ENCODE results near the gene ENPP3. TPM values are rescaled to one million over a fixed set of nuclear protein-coding genes. Genes with fewer than 3 reads are reported as not detected.

The ENPP3 gene
- total RNA-seq, 2 donors from 2014 or later, result not detected

GRCh38 chr6:131728296-131728939 is 91.3 kb downstream of the ENPP3 start:
- no peak for DNase-seq
- no peak overlapping the region for H3K9ac ChIP-seq (ENCODE audit: extremely low read depth, low read length, poor library complexity, severe bottlenecking)
- Mint-ChIP-seq H3K4me3 (no peak overlapping the region), H3K36me3 (ENCODE audit: low read depth) (no peaks in the 10 kb centered on the region), H3K4me1 (peaks cover 6% of the 10 kb centered on the region), H3K27ac (no peak overlapping the region), H3K27me3 (ENCODE audit: insufficient read depth) (no peaks in the 10 kb centered on the region), H3K9me3 (peaks cover 9% of the 10 kb centered on the region)
- no peaks in the 10 kb centered on the region for H3K4me1 ChIP-seq (ENCODE audit: control insufficient read depth, insufficient read depth, low read length)
- no peaks in the 10 kb centered on the region for H3K36me3 ChIP-seq (ENCODE audit: control insufficient read depth, insufficient read depth, low read length)
- no peak overlapping the region for H3K27ac ChIP-seq (ENCODE audit: low read depth, low read length)
- H3K27me3 ChIP-seq (ENCODE audit: control insufficient read depth, insufficient read depth, low read length, poor library complexity, severe bottlenecking), result no peaks in the 10 kb centered on the region
- no peak overlapping the region for H3K4me3 ChIP-seq (ENCODE audit: low read length)
- H3K9me3 ChIP-seq (ENCODE audit: control insufficient read depth, low read length), result no peaks in the 10 kb centered on the region
- TF ChIP-seq, protein P1, sequence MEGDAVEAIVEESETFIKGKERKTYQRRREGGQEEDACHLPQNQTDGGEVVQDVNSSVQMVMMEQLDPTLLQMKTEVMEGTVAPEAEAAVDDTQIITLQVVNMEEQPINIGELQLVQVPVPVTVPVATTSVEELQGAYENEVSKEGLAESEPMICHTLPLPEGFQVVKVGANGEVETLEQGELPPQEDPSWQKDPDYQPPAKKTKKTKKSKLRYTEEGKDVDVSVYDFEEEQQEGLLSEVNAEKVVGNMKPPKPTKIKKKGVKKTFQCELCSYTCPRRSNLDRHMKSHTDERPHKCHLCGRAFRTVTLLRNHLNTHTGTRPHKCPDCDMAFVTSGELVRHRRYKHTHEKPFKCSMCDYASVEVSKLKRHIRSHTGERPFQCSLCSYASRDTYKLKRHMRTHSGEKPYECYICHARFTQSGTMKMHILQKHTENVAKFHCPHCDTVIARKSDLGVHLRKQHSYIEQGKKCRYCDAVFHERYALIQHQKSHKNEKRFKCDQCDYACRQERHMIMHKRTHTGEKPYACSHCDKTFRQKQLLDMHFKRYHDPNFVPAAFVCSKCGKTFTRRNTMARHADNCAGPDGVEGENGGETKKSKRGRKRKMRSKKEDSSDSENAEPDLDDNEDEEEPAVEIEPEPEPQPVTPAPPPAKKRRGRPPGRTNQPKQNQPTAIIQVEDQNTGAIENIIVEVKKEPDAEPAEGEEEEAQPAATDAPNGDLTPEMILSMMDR (conservative IDR thresholded peaks at IDR 0.05), result no peak
- WGBS, 2 experiments (ENCODE audit: insufficient coverage in 1 of 2, insufficient read length in 1 of 2), result 96% methylated on average over 3 of the region's 3 CpGs; no CpG with 5 or more reads in 1 of the 2 experiments

DNA sequence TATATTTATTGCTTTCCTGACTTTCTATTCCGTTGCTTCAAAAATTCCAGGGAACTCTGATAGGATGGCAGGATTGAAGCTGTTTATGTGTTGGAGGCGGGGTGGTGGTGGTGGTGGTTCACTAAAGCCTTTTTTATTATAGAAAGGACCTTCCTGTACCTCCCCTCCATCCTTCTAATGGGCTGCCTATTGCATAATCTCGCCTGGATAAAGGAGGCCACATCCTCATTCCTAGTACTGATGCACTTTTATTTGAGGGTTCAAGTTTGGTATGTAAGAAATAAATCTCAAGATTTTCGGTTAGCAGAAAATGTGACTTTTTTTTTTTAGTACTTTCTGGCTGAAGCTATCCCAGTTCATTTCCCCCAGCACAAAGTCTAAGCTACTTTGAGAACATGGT is 92.4 kb downstream of the ENPP3 start:
- no peak for DNase-seq
- Mint-ChIP-seq H3K4me1 (no peaks in the 10 kb centered on the region), H3K27ac (no peak overlapping the region), H3K27me3 (ENCODE audit: insufficient read depth) (no peaks in the 10 kb centered on the region), H3K4me3 (no peak overlapping the region), H3K9me3 (peaks cover 9% of the 10 kb centered on the region), H3K36me3 (ENCODE audit: low read depth) (no peaks in the 10 kb centered on the region)
- H3K27me3 ChIP-seq (ENCODE audit: control insufficient read depth, insufficient read depth, low read length, poor library complexity, severe bottlenecking), result no peaks in the 10 kb centered on the region
- H3K27ac ChIP-seq (ENCODE audit: low read depth, low read length), result no peak overlapping the region
- no peaks in the 10 kb centered on the region for H3K4me1 ChIP-seq (ENCODE audit: control insufficient read depth, insufficient read depth, low read length)
- H3K36me3 ChIP-seq (ENCODE audit: control insufficient read depth, insufficient read depth, low read length), result no peaks in the 10 kb centered on the region
- H3K4me3 ChIP-seq (ENCODE audit: low read length), result no peak overlapping the region
- no peak overlapping the region for H3K9ac ChIP-seq (ENCODE audit: extremely low read depth, low read length, poor library complexity, severe bottlenecking)
- TF ChIP-seq, protein P1 (conservative IDR thresholded peaks at IDR 0.05), result no peak
- H3K9me3 ChIP-seq (ENCODE audit: control insufficient read depth, low read length), result no peaks in the 10 kb centered on the region
- WGBS, 2 experiments (ENCODE audit: insufficient coverage in 1 of 2, insufficient read length in 1 of 2), result 89% methylated on average over 4 of the region's 4 CpGs; no CpG with 5 or more reads in 1 of the 2 experiments

GRCh38 chr6:131730264-131730663 is 93.2 kb downstream of the ENPP3 start:
- no peak overlapping the region for H3K27ac Mint-ChIP-seq
- H3K4me3 Mint-ChIP-seq, result no peak overlapping the region
- no peak overlapping the region for H3K27ac ChIP-seq (ENCODE audit: low read depth, low read length)
- no peaks in the 10 kb centered on the region for H3K9me3 ChIP-seq (ENCODE audit: control insufficient read depth, low read length)
- no peaks in the 10 kb centered on the region for H3K4me1 ChIP-seq (ENCODE audit: control insufficient read depth, insufficient read depth, low read length)
- DNase-seq, result no peak
- H3K27me3 Mint-ChIP-seq (ENCODE audit: insufficient read depth), result no peaks in the 10 kb centered on the region
- H3K9me3 Mint-ChIP-seq, result peaks cover 9% of the 10 kb centered on the region
- TF ChIP-seq, protein P1 (conservative IDR thresholded peaks at IDR 0.05), result no peak
- WGBS, 2 experiments (ENCODE audit: insufficient coverage in 1 of 2, insufficient read length in 1 of 2), result 92 to 98% methylated on average over 2 to 5 of the region's 5 CpGs
- H3K36me3 ChIP-seq (ENCODE audit: control insufficient read depth, insufficient read depth, low read length), result no peaks in the 10 kb centered on the region
- H3K4me3 ChIP-seq (ENCODE audit: low read length), result no peak overlapping the region
- H3K4me1 Mint-ChIP-seq, result no peaks in the 10 kb centered on the region
- no peaks in the 10 kb centered on the region for H3K27me3 ChIP-seq (ENCODE audit: control insufficient read depth, insufficient read depth, low read length, poor library complexity, severe bottlenecking)
- H3K9ac ChIP-seq (ENCODE audit: extremely low read depth, low read length, poor library complexity, severe bottlenecking), result no peak overlapping the region
- H3K36me3 Mint-ChIP-seq (ENCODE audit: low read depth), result no peaks in the 10 kb centered on the region
